H9 (cell line): Measurements from ENCODE around the gene FBXL12. TPM values are rescaled to one million over a fixed set of nuclear protein-coding genes. Genes with fewer than 3 reads are reported as not detected.
"Not testable (repeated sequence)": the region's sequence is repeated elsewhere in the genome, so short reads cannot be mapped to it uniquely, and the experiment has no call there.

Source experiments
- DNase-seq: peaks from one replicate; pipeline ENCODE4 v3.0.0-alpha.2; 2017
- H2AFZ ChIP-seq: one replicate; pipeline ENCODE4 v1.6.1; 2013; ENCODE audit warnings: mild to moderate bottlenecking, low read length, control low read depth, moderate library complexity
- H2AK5ac ChIP-seq: 2 replicates; pipeline ENCODE4 v1.6.1; 2013; ENCODE audit warnings: low read length, control low read depth, mixed read lengths; ENCODE audit not compliant: insufficient read length
- H2BK120ac ChIP-seq: one replicate; pipeline ENCODE4 v1.6.1; 2013; ENCODE audit warnings: low read depth, mild to moderate bottlenecking, low read length, control low read depth, inconsistent platforms; ENCODE audit not compliant: poor library complexity, severe bottlenecking
- H2BK12ac ChIP-seq: 2 replicates; pipeline ENCODE4 v1.6.1; 2013; ENCODE audit warnings: low read length, control low read depth, mixed read lengths, low read depth; ENCODE audit not compliant: insufficient read length
- H2BK15ac ChIP-seq: 2 replicates; pipeline ENCODE4 v1.6.1; 2013; ENCODE audit warnings: low read depth, low read length, control low read depth
- H2BK20ac ChIP-seq: one replicate; pipeline ENCODE4 v1.6.1; 2013; ENCODE audit warnings: low read depth, mild to moderate bottlenecking, low read length, control low read depth, inconsistent platforms; ENCODE audit not compliant: poor library complexity, severe bottlenecking
- H2BK5ac ChIP-seq: 2 replicates; pipeline ENCODE4 v1.6.1; 2013; ENCODE audit warnings: low read length, control low read depth, mixed read lengths; ENCODE audit not compliant: insufficient read length
- H3K14ac ChIP-seq: 2 replicates; pipeline ENCODE4 v1.6.1; 2013; ENCODE audit warnings: low read length, control low read depth; ENCODE audit not compliant: insufficient read depth
- H3K18ac ChIP-seq: 2 replicates; pipeline ENCODE4 v1.6.1; 2013; ENCODE audit warnings: low read depth, mild to moderate bottlenecking, mixed read lengths, low read length, control low read depth; ENCODE audit not compliant: insufficient read length
- H3K23ac ChIP-seq: 2 replicates; pipeline ENCODE4 v1.6.1; 2013; ENCODE audit warnings: low read length, control low read depth, mixed read lengths, low read depth; ENCODE audit not compliant: insufficient read length
- H3K23me2 ChIP-seq: 2 replicates; pipeline ENCODE4 v1.6.1; 2013; ENCODE audit warnings: low read depth, mild to moderate bottlenecking, mixed read lengths, low read length, control low read depth; ENCODE audit not compliant: insufficient read length, poor library complexity, severe bottlenecking
- H3K27ac ChIP-seq: 2 replicates; pipeline ENCODE4 v1.5.1; 2013; ENCODE audit warnings: low read length, control low read depth, mixed read lengths, low read depth; ENCODE audit not compliant: insufficient read length
- H3K27me3 ChIP-seq: 2 replicates; pipeline ENCODE4 v1.6.1; 2013; ENCODE audit warnings: low read length, control low read depth, inconsistent platforms; ENCODE audit not compliant: insufficient read depth
- H3K4ac ChIP-seq: 2 replicates; pipeline ENCODE4 v1.6.1; 2013; ENCODE audit warnings: low read depth, mild to moderate bottlenecking, control low read depth, inconsistent platforms, low read length, moderate library complexity
- H3K4me1 ChIP-seq: 2 replicates; pipeline ENCODE4 v1.6.1; 2013; ENCODE audit warnings: low read length, control low read depth, inconsistent platforms; ENCODE audit not compliant: insufficient read depth
- H3K4me2 ChIP-seq: 2 replicates; pipeline ENCODE4 v1.6.1; 2013; ENCODE audit warnings: low read length, control low read depth, mixed read lengths; ENCODE audit not compliant: insufficient read length, insufficient read depth
- H3K56ac ChIP-seq: 2 replicates; pipeline ENCODE4 v1.6.1; 2013; ENCODE audit warnings: low read depth, mild to moderate bottlenecking, mixed read lengths, low read length, control low read depth; ENCODE audit not compliant: insufficient read length
- H3K79me1 ChIP-seq: 2 replicates; pipeline ENCODE4 v1.6.1; 2013; ENCODE audit warnings: low read depth, mild to moderate bottlenecking, moderate library complexity, low read length, control low read depth, inconsistent platforms; ENCODE audit not compliant: insufficient read depth, poor library complexity, severe bottlenecking
- H3K79me2 ChIP-seq: 2 replicates; pipeline ENCODE4 v1.6.1; 2013; ENCODE audit warnings: low read length, control low read depth, inconsistent platforms; ENCODE audit not compliant: insufficient read depth
- H3K9ac ChIP-seq: 2 replicates; pipeline ENCODE4 v1.6.1; 2013; ENCODE audit warnings: low read length, control low read depth, mixed read lengths; ENCODE audit not compliant: insufficient read length; ENCODE audit errors: extremely low read depth
- H3K9me3 ChIP-seq: one replicate; pipeline ENCODE4 v1.6.1; 2013; ENCODE audit warnings: low read depth, low read length, inconsistent platforms; ENCODE audit not compliant: control insufficient read depth
- H3T11ph ChIP-seq: one replicate; pipeline ENCODE4 v1.6.1; 2013; ENCODE audit warnings: mild to moderate bottlenecking, low read length, control low read depth, inconsistent platforms
- H4K20me1 ChIP-seq: one replicate; pipeline ENCODE4 v1.6.1; 2013; ENCODE audit not compliant: control insufficient read depth, insufficient read length, insufficient read depth
- H4K5ac ChIP-seq: 2 replicates; pipeline ENCODE4 v1.6.1; 2013; ENCODE audit warnings: low read depth, mild to moderate bottlenecking, mixed read lengths, low read length, control low read depth; ENCODE audit not compliant: insufficient read length
- H4K8ac ChIP-seq: replicated peaks from 2 replicates; pipeline ENCODE4 v1.6.1; 2013; ENCODE audit warnings: low read length, control low read depth, mixed read lengths, low read depth; ENCODE audit not compliant: insufficient read length
- H4K91ac ChIP-seq: 2 replicates; pipeline ENCODE4 v1.6.1; 2013; ENCODE audit warnings: low read depth, mild to moderate bottlenecking, moderate library complexity, mixed read lengths, low read length, control low read depth; ENCODE audit not compliant: insufficient read length
- H3K27ac Mint-ChIP-seq, 3 experiments: 2 replicates in 2 of 3; 3 replicates in 1 of 3; pipeline ENCODE4 v1.8.0; 2020 to 2021; ENCODE audit warnings: mixed read lengths in 3 of 3, mild to moderate bottlenecking in 1 of 3, moderate library complexity in 1 of 3
- H3K27me3 Mint-ChIP-seq: 2 replicates; pipeline ENCODE4 v1.8.0; 2021; ENCODE audit warnings: low read depth, mild to moderate bottlenecking, moderate library complexity, mixed read lengths
- H3K36me3 Mint-ChIP-seq, 3 experiments: 2 replicates in 2 of 3; 3 replicates in 1 of 3; pipeline ENCODE4 v1.8.0; 2020 to 2021; ENCODE audit warnings: low read depth in 3 of 3, mixed read lengths in 3 of 3; ENCODE audit not compliant: insufficient read depth in 1 of 3
- H3K4me1 Mint-ChIP-seq, 2 experiments: 2 replicates each; pipeline ENCODE4 v1.8.0; 2020; ENCODE audit warnings: mixed read lengths in 2 of 2
- H3K4me3 Mint-ChIP-seq, 2 experiments: 2 replicates in 1 of 2; 3 replicates in 1 of 2; pipeline ENCODE4 v1.8.0; 2020 to 2021; ENCODE audit warnings: mild to moderate bottlenecking in 2 of 2, mixed read lengths in 2 of 2, moderate library complexity in 1 of 2
- H3K9me3 Mint-ChIP-seq, 2 experiments: 2 replicates in 1 of 2; 3 replicates in 1 of 2; pipeline ENCODE4 v1.8.0; 2020; ENCODE audit warnings: mild to moderate bottlenecking in 2 of 2, mixed read lengths in 2 of 2, moderate library complexity in 1 of 2
- CTCF ChIP-seq: fragments of 200-600 bp; sonication (generic); conservative IDR thresholded peaks from 3 replicates; pipeline ENCODE4 v1.8.0; 2021; ENCODE audit warnings: antibody characterized with exemption, mild to moderate bottlenecking
- WGBS: extraction: QIAGEN DNeasy Blood & Tissue Kit; methylation state at CpG from one replicate; pipeline ENCODE4 v1.1.7; 2013; ENCODE audit warnings: missing lambda C conversion rate, low lambda C conversion rate, mixed read lengths; ENCODE audit not compliant: insufficient read length; ENCODE audit errors: extremely low coverage; 5-methylcytosine and 5-hydroxymethylcytosine counted together
- total RNA-seq: library from RNA; stranded (reverse); gene quantifications from 2 replicates; pipeline ENCODE4 v1.2.1, GENCODE V29; 2021

FBXL12 gene
- total RNA-seq, 1 experiment from 2014 or later = 31.8 TPM

- no CpG with 5 or more reads among the region's 11 CpGs for WGBS
- Histone ChIP-seq H3K27me3 (no peaks in the 10 kb centered on the region), H3K4me1 (no peaks in the 10 kb centered on the region), H2AFZ (no peak overlapping the region), H3K79me2 (no peaks in the 10 kb centered on the region), H3K14ac (no peak overlapping the region), H3K23ac (no peak overlapping the region), H4K20me1 (no peaks in the 10 kb centered on the region), H3K23me2 (no peaks in the 10 kb centered on the region), H3K4ac (no peak overlapping the region), H4K91ac (no peak overlapping the region), H3K56ac (no peak overlapping the region), H3K18ac (no peak overlapping the region), H3T11ph (no peak overlapping the region), H3K9ac (no peak overlapping the region), H2BK5ac (no peak overlapping the region), H3K79me1 (no peaks in the 10 kb centered on the region), H3K9me3 (no peaks in the 10 kb centered on the region), H4K8ac (no peak overlapping the region), H4K5ac (no peak overlapping the region), H2BK20ac (no peak overlapping the region), H2BK120ac (no peak overlapping the region), H3K27ac (no peak overlapping the region), H2AK5ac (no peak overlapping the region), H2BK15ac (no peak overlapping the region), H3K4me2 (no peak overlapping the region), H2BK12ac (no peak overlapping the region)
- H3K27ac Mint-ChIP-seq = peak overlapping the region in 2 of 3 experiments; percentile 85 to 86; a peak in 5 of 7 replicates
- peaks cover 42 to 52% of the 10 kb centered on the region in 2 experiments for H3K4me1 Mint-ChIP-seq
- H3K27me3 Mint-ChIP-seq = no peaks in the 10 kb centered on the region; the same call in 1 of the 2 replicates
- peak; percentile 43 for DNase-seq
- TF ChIP-seq CTCF = no peak
- H3K9me3 Mint-ChIP-seq = peaks cover 0 to 2% of the 10 kb centered on the region in 2 experiments; a peak in 1 of 5 replicates
- peak overlapping the region in 1 of 2 experiments; percentile 50; a peak in 2 of 5 replicates for H3K4me3 Mint-ChIP-seq
- peaks cover 4 to 10% (median 7%) of the 10 kb centered on the region in 3 experiments; a peak in 6 of 7 replicates for H3K36me3 Mint-ChIP-seq
Observed at GRCh38 chr19:9789066-9789465, 29.8 kb downstream of the FBXL12 start.

GRCh38 chr19:9788604-9789003 lies 30.3 kb downstream of the FBXL12 start:
- not testable (repeated sequence) for H3K4me1 ChIP-seq, H3K27ac ChIP-seq, H3T11ph ChIP-seq, H3K79me2 ChIP-seq, DNase-seq, H3K27ac Mint-ChIP-seq, H3K9ac ChIP-seq, H2BK5ac ChIP-seq, H3K23me2 ChIP-seq, H2BK20ac ChIP-seq, H3K27me3 Mint-ChIP-seq, H2BK15ac ChIP-seq, H3K18ac ChIP-seq, H3K79me1 ChIP-seq, H4K5ac ChIP-seq, H2BK120ac ChIP-seq, H3K36me3 Mint-ChIP-seq, H3K4ac ChIP-seq, H3K4me2 ChIP-seq, H3K14ac ChIP-seq, H3K27me3 ChIP-seq, H3K56ac ChIP-seq, H3K9me3 ChIP-seq, H3K23ac ChIP-seq, H2AFZ ChIP-seq, H4K8ac ChIP-seq, H3K9me3 Mint-ChIP-seq, H2AK5ac ChIP-seq, H2BK12ac ChIP-seq, H4K20me1 ChIP-seq, H4K91ac ChIP-seq, H3K4me3 Mint-ChIP-seq
- peaks cover 43 to 52% of the 10 kb centered on the region in 2 experiments for H3K4me1 Mint-ChIP-seq
- WGBS = no CpG with 5 or more reads among the region's 13 CpGs
